K562 (cell line): ENCODE data around the gene KRTAP10-9. TPM values are rescaled to one million over a fixed set of nuclear protein-coding genes. Genes with fewer than 3 reads are reported as not detected.

Experiments
- ATAC-seq: fragments of 200-7000 bp; cut with Tn5 transposase; 3 replicates; pipeline ENCODE4 v1.9.1; 2020; ENCODE audit warnings: moderate library complexity
- BruUV-seq: library from RNA; stranded (reverse); fragments of 400-500 nt; replicated peaks from 2 replicates; lab custom pipeline; 2021; lab: Mats Ljungman, UMichigan
- CTCF ChIA-PET: fragments of 300-600 bp; formaldehyde crosslinking; extraction: SDS; loops from one replicate; lab custom pipeline; 2021; ENCODE audit warnings: low intra/inter-chr PET ratio; lab: Yijun Ruan, JAX
- POLR2A ChIA-PET: fragments of 300-600, 350-650 bp; sonication (Branson Sonifier 250); formaldehyde crosslinking; extraction: SDS; loops from one replicate; lab custom pipeline; 2021; ENCODE audit warnings: antibody characterized with exemption, inconsistent platforms; lab: Yijun Ruan, JAX
- DNase-seq, 4 experiments: peaks; one replicate each; pipeline versions ENCODE4 v3.0.0 to v3.0.0-alpha.2; 2011 to 2018; ENCODE audit warnings: low spot score in 3 of 4, mixed read lengths in 3 of 4; ENCODE audit errors: extremely low read depth in 1 of 4
- FAIRE-seq: peaks from 2 replicates; lab custom pipeline; 2011; peaks lifted over from hg19 to GRCh38; lab: Jason Lieb, UNC
- H2AFZ ChIP-seq: 2 replicates; pipeline ENCODE4 v1.6.0; 2011; ENCODE audit warnings: low read depth, low read length, control low read depth, inconsistent platforms
- H3K27ac ChIP-seq: fragments of 200-600 bp; 3 replicates; pipeline ENCODE4 v1.8.0; 2011; ENCODE audit warnings: low read depth, mild to moderate bottlenecking, control low read depth, inconsistent platforms, low read length, moderate library complexity, mixed read lengths; ENCODE audit errors: extremely low read depth
- H3K27me3 ChIP-seq, 2 experiments: fragments of 300-600 bp in 1 of 2; 2 replicates in 1 of 2; 3 replicates in 1 of 2; pipeline versions ENCODE4 v1.6.0 to v1.8.0; 2011; ENCODE audit warnings: inconsistent platforms in 2 of 2, low read length in 2 of 2, mild to moderate bottlenecking in 1 of 2, mixed read lengths in 1 of 2, moderate library complexity in 1 of 2; ENCODE audit not compliant: control insufficient read depth in 2 of 2, insufficient read depth in 2 of 2
- H3K36me3 ChIP-seq: fragments of 300-600 bp; 3 replicates; pipeline ENCODE4 v1.8.0; 2011; ENCODE audit warnings: mild to moderate bottlenecking, low read length, inconsistent platforms; ENCODE audit not compliant: control insufficient read depth, insufficient read depth
- H3K4me1 ChIP-seq, 2 experiments: fragments of 200-600 bp in 1 of 2; replicated peaks in 1 of 2; 2 replicates in 1 of 2; 3 replicates in 1 of 2; pipeline versions ENCODE4 v1.5.1 to v1.8.0; 2011; ENCODE audit warnings: inconsistent platforms in 2 of 2, low read length in 2 of 2, mild to moderate bottlenecking in 1 of 2, mixed read lengths in 1 of 2, moderate library complexity in 1 of 2; ENCODE audit not compliant: control insufficient read depth in 2 of 2, insufficient read depth in 2 of 2
- H3K4me2 ChIP-seq: 2 replicates; pipeline ENCODE4 v1.6.1; 2011; ENCODE audit warnings: low read length, control low read depth, inconsistent platforms, mixed read lengths; ENCODE audit not compliant: insufficient read depth
- H3K4me3 ChIP-seq: fragments of 200-600 bp; sonication (generic), shearing (Covaris generic); 2 replicates; pipeline ENCODE4 v1.5.1; 2016; ENCODE audit warnings: control low read depth, inconsistent platforms
- H3K79me2 ChIP-seq: fragments of 200-600 bp; 3 replicates; pipeline ENCODE4 v1.8.0; 2011; ENCODE audit warnings: low read length, inconsistent platforms; ENCODE audit not compliant: control insufficient read depth, insufficient read depth
- H3K9ac ChIP-seq, 2 experiments: 2 replicates each; pipeline versions ENCODE4 v1.6.0 to v1.6.1; 2011; ENCODE audit warnings: low read depth in 2 of 2, low read length in 2 of 2, control low read depth in 1 of 2, inconsistent platforms in 1 of 2, mild to moderate bottlenecking in 1 of 2, mixed read lengths in 1 of 2; ENCODE audit not compliant: insufficient read depth in 1 of 2
- H3K9me1 ChIP-seq: one replicate; pipeline ENCODE4 v1.6.0; 2011; ENCODE audit warnings: inconsistent platforms, mild to moderate bottlenecking, low read length, moderate library complexity; ENCODE audit not compliant: control insufficient read depth, insufficient read depth
- H3K9me3 ChIP-seq: replicated peaks from 2 replicates; pipeline ENCODE4 v1.5.1; 2011; ENCODE audit warnings: low read depth, low read length, inconsistent platforms; ENCODE audit not compliant: control insufficient read depth, insufficient read depth
- H4K20me1 ChIP-seq: replicated peaks from 2 replicates; pipeline ENCODE4 v1.6.1; 2011; ENCODE audit warnings: low read length, inconsistent platforms, mixed read lengths; ENCODE audit not compliant: control insufficient read depth, insufficient read depth
- CC2D1A ChIP-seq: fragments of 450-650 bp; IDR thresholded peaks from 2 replicates; pipeline ENCODE4 v1.6.1; 2017; ENCODE audit warnings: mild to moderate bottlenecking
- CHD1 ChIP-seq: fragments of 200-600 bp; sonication (generic); IDR thresholded peaks from one replicate; pipeline ENCODE4 v1.6.1; 2012; ENCODE audit warnings: mild to moderate bottlenecking, moderate library complexity, low read length, inconsistent platforms
- NCOR1 ChIP-seq: fragments of 450-650 bp; IDR thresholded peaks from 2 replicates; pipeline ENCODE4 v1.6.1; 2016; ENCODE audit warnings: mild to moderate bottlenecking, moderate library complexity
- NONO ChIP-seq, 2 experiments: fragments of 200-400 bp in 1 of 2; fragments of 450-650 bp in 1 of 2; formaldehyde crosslinking in 1 of 2; IDR thresholded peaks; 2 replicates each; pipeline ENCODE4 v1.6.1; 2017; ENCODE audit warnings: low read depth in 2 of 2, mild to moderate bottlenecking in 2 of 2, moderate library complexity in 2 of 2, low read length in 1 of 2
- RAD21 ChIP-seq, 2 experiments: fragments of 250-450 bp in 1 of 2; fragments of 450-650 bp in 1 of 2; sonication (Bioruptor Pico) in 1 of 2; formaldehyde crosslinking in 1 of 2; IDR thresholded peaks in 1 of 2; conservative IDR thresholded peaks in 1 of 2; 2 replicates each; pipeline versions ENCODE4 v1.4.0 to v1.8.0; 2020 to 2022; ENCODE audit warnings: mild to moderate bottlenecking in 2 of 2, moderate library complexity in 1 of 2
- SIX5 ChIP-seq, 2 experiments: IDR thresholded peaks; 2 replicates each; pipeline ENCODE4 v1.6.1; 2011; ENCODE audit warnings: low read length in 2 of 2, borderline replicate concordance in 1 of 2, low read depth in 1 of 2, mild to moderate bottlenecking in 1 of 2, moderate library complexity in 1 of 2; ENCODE audit not compliant: insufficient read depth in 1 of 2
- SLC30A9 ChIP-seq: fragments of 250-450 bp; sonication (Bioruptor Pico); IDR thresholded peaks from 2 replicates; pipeline ENCODE4 v1.8.0; 2022; ENCODE audit warnings: mild to moderate bottlenecking, moderate library complexity
- TARDBP ChIP-seq: fragments of 450-650 bp; IDR thresholded peaks from 2 replicates; pipeline ENCODE4 v1.6.1; 2016
- TCF7 ChIP-seq: sonication (generic); IDR thresholded peaks from 2 replicates; pipeline ENCODE4 v1.6.1; 2016; ENCODE audit warnings: antibody characterized with exemption, borderline replicate concordance
- YY1 ChIP-seq, 3 experiments: IDR thresholded peaks; 2 replicates each; pipeline ENCODE4 v1.6.1; 2011; ENCODE audit warnings: low read length in 2 of 3, mild to moderate bottlenecking in 2 of 3, moderate library complexity in 2 of 3, borderline replicate concordance in 1 of 3, control low read depth in 1 of 3, low read depth in 1 of 3; ENCODE audit not compliant: insufficient read depth in 3 of 3, insufficient replicate concordance in 2 of 3, control insufficient read depth in 1 of 3, insufficient read length in 1 of 3; ENCODE audit errors: extremely low read depth in 1 of 3
- ZNF12 ChIP-seq: sonication (generic); formaldehyde crosslinking; IDR thresholded peaks from 2 replicates; pipeline ENCODE4 v1.4.0; 2020; ENCODE audit warnings: mild to moderate bottlenecking, missing genetic modification reagents
- ZNF165 ChIP-seq: fragments of 250-450 bp; sonication (Bioruptor Pico); IDR thresholded peaks from 2 replicates; pipeline ENCODE4 v1.4.0; 2020; ENCODE audit warnings: borderline replicate concordance
- ZNF184 ChIP-seq: sonication (generic); formaldehyde crosslinking; IDR thresholded peaks from 2 replicates; pipeline ENCODE4 v1.5.0; 2020; ENCODE audit warnings: missing genetic modification reagents
- ZNF764 ChIP-seq: fragments of 250-450 bp; sonication (Bioruptor Pico); IDR thresholded peaks from 2 replicates; pipeline ENCODE4 v1.4.0; 2020; ENCODE audit warnings: low read depth, mild to moderate bottlenecking, moderate library complexity
- WGBS: fragments of 100-300 bp; shearing (Covaris generic); methylation state at CpG from one replicate; pipeline ENCODE4 v1.1.6; 2016; ENCODE audit warnings: low coverage, mixed read lengths; ENCODE audit not compliant: insufficient coverage; ENCODE audit errors: missing lambda C conversion rate; 5-methylcytosine and 5-hydroxymethylcytosine counted together
- in situ Hi-C: fragments of 300-500 bp; cut with MboI; formaldehyde crosslinking; loops from 4 replicates; pipeline ENCODE4 v1.15.0; 2018; ENCODE audit warnings: inconsistent platforms, mixed read lengths
- intact Hi-C: fragments of 100-400 bp; cut with micrococcal nuclease; formaldehyde crosslinking; loops from 2 replicates; pipeline ENCODE4 v1.14.2; 2022
- polyA plus RNA-seq, 8 experiments: library from polyadenylated mRNA; depleted of rRNA in 4 of 8; stranded (reverse) in 5 of 8; unstranded in 3 of 8; fragments of >200 nt; fragmentation: Nextera tagmentation in 2 of 8; fragmentation: Illumina TruSeq in 1 of 8; extraction: Ambion mirVana in 2 of 8; extraction: Trizol in 1 of 8; gene quantifications; 2 replicates each; pipeline versions ENCODE4 v1.2.1 to v1.2.3, GENCODE V29; 2011 to 2014; ENCODE audit warnings: inconsistent platforms in 1 of 8, missing spikeins in 1 of 8
- total RNA-seq, 7 experiments: library from RNA; depleted of rRNA in 6 of 7; stranded (reverse); fragments of >200 nt in 6 of 7; fragmentation: Illumina TruSeq in 2 of 7; extraction: Trizol in 2 of 7; gene quantifications; 2 replicates each; pipeline versions ENCODE4 v1.2.1 to v1.2.3, GENCODE V29; 2011 to 2021; ENCODE audit warnings: low replicate concordance in 1 of 7
- TF ChIP-seq, protein P1 (sequence below): sonication (generic); formaldehyde crosslinking; IDR thresholded peaks from 2 replicates; pipeline ENCODE4 v1.8.1; 2022; ENCODE audit warnings: missing genetic modification reagents

The KRTAP10-9 gene
- total and polyA plus RNA-seq, 9 of the 15 experiments (the other 6 are each of a cell fraction or from before 2014, with no cell fraction given) = not detected

DNA sequence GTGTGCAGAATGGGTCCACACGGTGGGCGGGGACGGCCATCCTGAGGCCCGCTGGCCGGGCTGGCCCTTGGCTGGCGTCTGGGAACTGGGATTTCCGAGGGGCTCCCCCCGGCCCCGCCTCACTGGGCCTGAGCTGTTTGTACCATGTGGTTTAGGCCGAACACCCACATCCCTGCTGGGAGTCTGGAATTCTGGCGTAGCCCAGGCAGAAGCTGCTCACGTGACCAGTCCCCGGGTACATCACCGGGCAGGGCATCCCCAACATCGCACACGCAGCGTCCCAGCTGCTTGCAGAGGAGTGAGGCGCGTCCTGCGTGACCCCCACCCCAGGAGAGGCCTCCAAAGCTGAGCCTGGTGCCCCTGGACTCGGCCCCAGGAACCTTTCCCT, 24.4 kb upstream of the KRTAP10-9 start:
- H3K79me2 ChIP-seq = no peaks in the 10 kb centered on the region
- no peak overlapping the region for H3K9ac ChIP-seq
- DNase-seq = no peak
- no peaks in the 10 kb centered on the region for H3K9me3 ChIP-seq
- H3K27me3 ChIP-seq = peaks cover 9 to 43% of the 10 kb centered on the region in 2 experiments
- H3K9me1 ChIP-seq = no peaks in the 10 kb centered on the region
- 6% methylated on average over 19 of the region's 21 CpGs for WGBS
- no peak overlapping the region for H2AFZ ChIP-seq
- no peaks in the 10 kb centered on the region for H4K20me1 ChIP-seq
- ChIA-PET POLR2A (interaction anchor here (0.9 kb wide), 1 partner anchor 8 kb away, joined by 3 read pairs; no protein-coding TSS in a partner anchor), CTCF (no interaction called here)
- no peak overlapping the region for H3K27ac ChIP-seq
- H3K4me1 ChIP-seq = peaks cover 0 to 16% of the 10 kb centered on the region in 2 experiments; a peak in 1 of 5 replicates
- intact Hi-C loops (no loop called here), in situ Hi-C loops (no loop called here)
- H3K36me3 ChIP-seq = no peaks in the 10 kb centered on the region
- no TSS peak for BruUV-seq
- TF ChIP-seq NCOR1 (no peak), SIX5 (IDR thresholded peaks at IDR 0.05; ENCODE audit: borderline replicate concordance in 1 of 2, insufficient read depth in 1 of 2, low read depth in 1 of 2, low read length in 2 of 2) (no peak), NONO (IDR thresholded peaks at IDR 0.05; ENCODE audit: low read depth in 2 of 2, low read length in 1 of 2) (no peak), CHD1 (no peak), RAD21 (CRISPR knock-in tag; conservative IDR thresholded peaks at IDR 0.05 in 1 of 2, IDR thresholded peaks at IDR 0.05 in 1 of 2) (no peak), SLC30A9 (CRISPR knock-in tag) (no peak), ZNF165 (no peak), CC2D1A (no peak), ZNF184 (CRISPR knock-in tag) (no peak), ZNF12 (no peak), TCF7 (no peak), TARDBP (no peak), ZNF764 (CRISPR knock-in tag) (no peak), YY1 (IDR thresholded peaks at IDR 0.05; ENCODE audit: borderline replicate concordance in 1 of 3, control insufficient read depth in 1 of 3, extremely low read depth in 1 of 3, insufficient read depth in 3 of 3, insufficient read length in 1 of 3, insufficient replicate concordance in 2 of 3, low read depth in 1 of 3, low read length in 2 of 3) (no peak)
- TF ChIP-seq, protein P1, sequence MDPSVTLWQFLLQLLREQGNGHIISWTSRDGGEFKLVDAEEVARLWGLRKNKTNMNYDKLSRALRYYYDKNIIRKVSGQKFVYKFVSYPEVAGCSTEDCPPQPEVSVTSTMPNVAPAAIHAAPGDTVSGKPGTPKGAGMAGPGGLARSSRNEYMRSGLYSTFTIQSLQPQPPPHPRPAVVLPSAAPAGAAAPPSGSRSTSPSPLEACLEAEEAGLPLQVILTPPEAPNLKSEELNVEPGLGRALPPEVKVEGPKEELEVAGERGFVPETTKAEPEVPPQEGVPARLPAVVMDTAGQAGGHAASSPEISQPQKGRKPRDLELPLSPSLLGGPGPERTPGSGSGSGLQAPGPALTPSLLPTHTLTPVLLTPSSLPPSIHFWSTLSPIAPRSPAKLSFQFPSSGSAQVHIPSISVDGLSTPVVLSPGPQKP (CRISPR knock-in tag) = no peak
- ATAC-seq = no peak
- no peak overlapping the region for H3K4me3 ChIP-seq
- no peak overlapping the region for H3K4me2 ChIP-seq
- FAIRE-seq = no peak
